HepG2 (cell line): ENCODE data around the gene DNMT3B. TPM values are rescaled to one million over a fixed set of nuclear protein-coding genes. Genes with fewer than 3 reads are reported as not detected.

ENCODE experiments used
- CBFB ChIP-seq: sonication (generic); formaldehyde crosslinking; IDR thresholded peaks from 2 replicates; pipeline ENCODE4 v1.4.0; 2020; ENCODE audit warnings: missing genetic modification reagents
- ELF3 ChIP-seq: IDR thresholded peaks from 2 replicates; pipeline ENCODE4 v1.6.1; 2016; ENCODE audit warnings: missing genetic modification reagents, missing compliant biosample characterization
- FOXP1 ChIP-seq, 2 experiments: fragments of 450-650 bp in 1 of 2; IDR thresholded peaks; 2 replicates each; pipeline ENCODE4 v1.6.1; 2017 to 2018; ENCODE audit warnings: antibody characterized with exemption in 1 of 2
- ISL2 ChIP-seq: sonication (generic); formaldehyde crosslinking; IDR thresholded peaks from 2 replicates; pipeline ENCODE4 v1.5.0; 2020; ENCODE audit warnings: missing genetic modification reagents
- MEIS2 ChIP-seq: sonication (generic); formaldehyde crosslinking; IDR thresholded peaks from 2 replicates; pipeline ENCODE4 v1.9.0; 2021; ENCODE audit warnings: mild to moderate bottlenecking, missing genetic modification reagents
- MYC ChIP-seq: sonication (generic); formaldehyde crosslinking; IDR thresholded peaks from 2 replicates; pipeline ENCODE4 v1.9.0; 2021; ENCODE audit warnings: missing genetic modification reagents, borderline replicate concordance
- PCBP1 ChIP-seq: fragments of 200-400 bp; formaldehyde crosslinking; IDR thresholded peaks from 2 replicates; pipeline ENCODE4 v1.6.1; 2017; ENCODE audit warnings: mild to moderate bottlenecking, low read depth, low read length, borderline replicate concordance
- POGZ ChIP-seq: sonication (generic); formaldehyde crosslinking; IDR thresholded peaks from 2 replicates; pipeline ENCODE4 v1.4.0; 2020; ENCODE audit warnings: mild to moderate bottlenecking, missing genetic modification reagents
- POLR2AphosphoS5 ChIP-seq: IDR thresholded peaks from 2 replicates; pipeline ENCODE4 v1.6.1; 2012; ENCODE audit warnings: low read depth, low read length
- ZBED4 ChIP-seq: sonication (generic); formaldehyde crosslinking; IDR thresholded peaks from 2 replicates; pipeline ENCODE4 v1.4.0; 2020; ENCODE audit warnings: missing genetic modification reagents, borderline replicate concordance
- ZNF430 ChIP-seq: sonication (generic); formaldehyde crosslinking; IDR thresholded peaks from 2 replicates; pipeline ENCODE4 v1.9.0; 2021; ENCODE audit warnings: mild to moderate bottlenecking, missing genetic modification reagents
- ZNF468 ChIP-seq: sonication (generic); formaldehyde crosslinking; IDR thresholded peaks from 2 replicates; pipeline ENCODE4 v1.8.0; 2022; ENCODE audit warnings: mild to moderate bottlenecking, moderate library complexity, missing genetic modification reagents
- ZNF512 ChIP-seq: sonication (generic); formaldehyde crosslinking; IDR thresholded peaks from 2 replicates; pipeline ENCODE4 v1.4.0; 2020; ENCODE audit warnings: mild to moderate bottlenecking, missing genetic modification reagents
- ZNF549 ChIP-seq: sonication (generic); formaldehyde crosslinking; IDR thresholded peaks from 2 replicates; pipeline ENCODE4 v1.5.0; 2020; ENCODE audit warnings: missing genetic modification reagents
- ZNF672 ChIP-seq: sonication (generic); formaldehyde crosslinking; IDR thresholded peaks from 2 replicates; pipeline ENCODE4 v1.8.1; 2022; ENCODE audit warnings: missing genetic modification reagents
- ZNF850 ChIP-seq: sonication (generic); formaldehyde crosslinking; conservative IDR thresholded peaks from 2 replicates; pipeline ENCODE4 v1.9.0; 2021; ENCODE audit warnings: mild to moderate bottlenecking, missing genetic modification reagents
- polyA plus RNA-seq, 8 experiments: library from polyadenylated mRNA; depleted of rRNA in 3 of 8; stranded (reverse) in 7 of 8; unstranded in 1 of 8; fragments of >200 nt; fragmentation: Illumina TruSeq in 4 of 8; extraction: Trizol in 4 of 8; gene quantifications; 2 replicates each; pipeline versions ENCODE4 v1.2.1 to v1.2.3, GENCODE V29; 2011 to 2016; ENCODE audit warnings: low read depth in 4 of 8, missing spikeins in 1 of 8, mixed read lengths in 1 of 8; ENCODE audit not compliant: insufficient read depth in 1 of 8
- total RNA-seq, 5 experiments: library from RNA; depleted of rRNA; stranded (reverse); fragments of >200 nt; fragmentation: Illumina TruSeq; extraction: Trizol; gene quantifications; 2 replicates each; pipeline ENCODE4 v1.2.3, GENCODE V29; 2016; ENCODE audit warnings: low read depth in 1 of 5
- TF ChIP-seq, protein P1 (sequence below): sonication (generic); formaldehyde crosslinking; IDR thresholded peaks from 2 replicates; pipeline ENCODE4 v1.4.0; 2020; ENCODE audit warnings: mild to moderate bottlenecking, missing genetic modification reagents

The DNMT3B gene
- total and polyA plus RNA-seq, 2 of the 13 experiments (the other 11 are each of a cell fraction or from before 2014, with no cell fraction given): 3.8 to 13.9 TPM

GRCh38 chr20:32761831-32762753 lies at the start of gene DNMT3B (continued):
- TF ChIP-seq POGZ (CRISPR knock-in tag): no peak; the same call in 1 of the 2 replicates
- no peak for TF ChIP-seq ZNF468
- TF ChIP-seq ISL2 (CRISPR knock-in tag): no peak
- TF ChIP-seq ZNF512: no peak
- peak; percentile 70; the same call in 1 of the 2 replicates for TF ChIP-seq MEIS2 (CRISPR knock-in tag)
- TF ChIP-seq MYC (CRISPR knock-in tag): peak; percentile 66
- TF ChIP-seq, protein P1, sequence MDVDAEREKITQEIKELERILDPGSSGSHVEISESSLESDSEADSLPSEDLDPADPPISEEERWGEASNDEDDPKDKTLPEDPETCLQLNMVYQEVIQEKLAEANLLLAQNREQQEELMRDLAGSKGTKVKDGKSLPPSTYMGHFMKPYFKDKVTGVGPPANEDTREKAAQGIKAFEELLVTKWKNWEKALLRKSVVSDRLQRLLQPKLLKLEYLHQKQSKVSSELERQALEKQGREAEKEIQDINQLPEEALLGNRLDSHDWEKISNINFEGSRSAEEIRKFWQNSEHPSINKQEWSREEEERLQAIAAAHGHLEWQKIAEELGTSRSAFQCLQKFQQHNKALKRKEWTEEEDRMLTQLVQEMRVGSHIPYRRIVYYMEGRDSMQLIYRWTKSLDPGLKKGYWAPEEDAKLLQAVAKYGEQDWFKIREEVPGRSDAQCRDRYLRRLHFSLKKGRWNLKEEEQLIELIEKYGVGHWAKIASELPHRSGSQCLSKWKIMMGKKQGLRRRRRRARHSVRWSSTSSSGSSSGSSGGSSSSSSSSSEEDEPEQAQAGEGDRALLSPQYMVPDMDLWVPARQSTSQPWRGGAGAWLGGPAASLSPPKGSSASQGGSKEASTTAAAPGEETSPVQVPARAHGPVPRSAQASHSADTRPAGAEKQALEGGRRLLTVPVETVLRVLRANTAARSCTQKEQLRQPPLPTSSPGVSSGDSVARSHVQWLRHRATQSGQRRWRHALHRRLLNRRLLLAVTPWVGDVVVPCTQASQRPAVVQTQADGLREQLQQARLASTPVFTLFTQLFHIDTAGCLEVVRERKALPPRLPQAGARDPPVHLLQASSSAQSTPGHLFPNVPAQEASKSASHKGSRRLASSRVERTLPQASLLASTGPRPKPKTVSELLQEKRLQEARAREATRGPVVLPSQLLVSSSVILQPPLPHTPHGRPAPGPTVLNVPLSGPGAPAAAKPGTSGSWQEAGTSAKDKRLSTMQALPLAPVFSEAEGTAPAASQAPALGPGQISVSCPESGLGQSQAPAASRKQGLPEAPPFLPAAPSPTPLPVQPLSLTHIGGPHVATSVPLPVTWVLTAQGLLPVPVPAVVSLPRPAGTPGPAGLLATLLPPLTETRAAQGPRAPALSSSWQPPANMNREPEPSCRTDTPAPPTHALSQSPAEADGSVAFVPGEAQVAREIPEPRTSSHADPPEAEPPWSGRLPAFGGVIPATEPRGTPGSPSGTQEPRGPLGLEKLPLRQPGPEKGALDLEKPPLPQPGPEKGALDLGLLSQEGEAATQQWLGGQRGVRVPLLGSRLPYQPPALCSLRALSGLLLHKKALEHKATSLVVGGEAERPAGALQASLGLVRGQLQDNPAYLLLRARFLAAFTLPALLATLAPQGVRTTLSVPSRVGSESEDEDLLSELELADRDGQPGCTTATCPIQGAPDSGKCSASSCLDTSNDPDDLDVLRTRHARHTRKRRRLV (CRISPR knock-in tag): no peak
- no peak for TF ChIP-seq CBFB (CRISPR knock-in tag)
- peak; percentile 74; the same call in 1 of the 2 replicates for TF ChIP-seq ZNF672 (CRISPR knock-in tag)
- peak; percentile 98 for TF ChIP-seq PCBP1
- TF ChIP-seq ZNF850 (CRISPR knock-in tag): no peak
- no peak for TF ChIP-seq FOXP1 (IDR thresholded peaks at IDR 0.05)
- no peak for TF ChIP-seq FOXP1 (CRISPR knock-in tag; IDR thresholded peaks at IDR 0.05)
- TF ChIP-seq ZNF549 (CRISPR knock-in tag): no peak
- peak; percentile 57 for TF ChIP-seq POLR2AphosphoS5
- TF ChIP-seq ELF3 (CRISPR knock-in tag): no peak
- no peak for TF ChIP-seq ZBED4 (CRISPR knock-in tag)
- TF ChIP-seq ZNF430 (CRISPR knock-in tag): no peak
